Psoas muscle (tissue), 8 donors: ENCODE results near the gene CAMKMT. TPM values are rescaled to one million over a fixed set of nuclear protein-coding genes. Genes with fewer than 3 reads are reported as not detected.

ENCODE experiments used
- ATAC-seq, 4 donors: fragments of 200-7000 bp; cut with Tn5 transposase; one replicate each; pipeline ENCODE4 v1.9.1; 2020; ENCODE audit warnings: moderate library complexity in 3 of 4, mild to moderate bottlenecking in 2 of 4
- DNase-seq, 2 donors: peaks; one replicate each; pipeline ENCODE4 v3.0.0-alpha.2; 2020
- H3K27ac ChIP-seq: fragments of 200-600 bp; one replicate; pipeline ENCODE4 v1.8.0; 2022
- H3K27me3 ChIP-seq, 3 donors: fragments of 200-600 bp in 1 of 3; one replicate each; pipeline versions ENCODE4 v1.6.1 to v1.8.0; 2013 to 2022; ENCODE audit warnings: low read length in 2 of 3, mild to moderate bottlenecking in 2 of 3, moderate library complexity in 1 of 3; ENCODE audit not compliant: insufficient read depth in 3 of 3
- H3K36me3 ChIP-seq, 2 donors: fragments of 200-600 bp in 1 of 2; one replicate each; pipeline versions ENCODE4 v1.6.1 to v1.8.0; 2013 to 2022; ENCODE audit warnings: low read depth in 1 of 2, mild to moderate bottlenecking in 1 of 2, moderate library complexity in 1 of 2; ENCODE audit not compliant: insufficient read depth in 1 of 2
- H3K4me1 ChIP-seq: fragments of 200-600 bp; one replicate; pipeline ENCODE4 v1.8.0; 2022
- H3K4me3 ChIP-seq: fragments of 200-600 bp; one replicate; pipeline ENCODE4 v1.8.0; 2022; ENCODE audit warnings: mild to moderate bottlenecking
- H3K9me3 ChIP-seq: fragments of 200-600 bp; one replicate; pipeline ENCODE4 v1.8.0; 2022
- CTCF ChIP-seq: fragments of 200-600 bp; IDR thresholded peaks from one replicate; pipeline ENCODE4 v1.8.0; 2022; ENCODE audit warnings: antibody characterized with exemption
- WGBS, 3 donors: extraction: QIAGEN DNeasy Blood & Tissue Kit; methylation state at CpG; one replicate each; pipeline versions ENCODE4 v1.1.6 to v1.1.7; 2013; 5-methylcytosine and 5-hydroxymethylcytosine counted together
- intact Hi-C, 2 donors: fragments of 100-400 bp; cut with DNase I; formaldehyde crosslinking; loops; one replicate each; pipeline versions ENCODE4 v1.11.0 to v1.14.2; 2022
- polyA plus RNA-seq, 3 donors: library from polyadenylated mRNA; stranded (reverse); fragments of 200-250 nt; gene quantifications; one replicate each; pipeline ENCODE4 v1.2.3, GENCODE V29; 2013
- total RNA-seq, 4 donors: library from RNA; stranded (reverse); fragmentation: NEBNext Ultra II Directional in 2 of 4; extraction: Animal tissue kit (Norgen Biotek cat#: 25700) in 2 of 4; gene quantifications; one replicate each; pipeline versions ENCODE4 v1.2.1 to v1.2.4, GENCODE V29; 2021 to 2023
- donor health status: healthy with polysubstance abuse.
- donor health status: DM: no; HTN: no; CAD: no; lungs with moderate emphysema.
- donor health status: Bipolar disorder and iron deficiency.
- donor health status: healthy.
- donor health status: DM: yes; HTN: yes; CAD: no.
- donor health status: DM: no; HTN: no; CAD: no.
- donor health status: DM: no; HTN: no; CAD: no.
- donor health status: DM: yes; HTN: yes; CAD: no.

Gene CAMKMT
- total and polyA plus RNA-seq, 7 donors = 2.8 to 7.3 (median 4.5) TPM

DNA sequence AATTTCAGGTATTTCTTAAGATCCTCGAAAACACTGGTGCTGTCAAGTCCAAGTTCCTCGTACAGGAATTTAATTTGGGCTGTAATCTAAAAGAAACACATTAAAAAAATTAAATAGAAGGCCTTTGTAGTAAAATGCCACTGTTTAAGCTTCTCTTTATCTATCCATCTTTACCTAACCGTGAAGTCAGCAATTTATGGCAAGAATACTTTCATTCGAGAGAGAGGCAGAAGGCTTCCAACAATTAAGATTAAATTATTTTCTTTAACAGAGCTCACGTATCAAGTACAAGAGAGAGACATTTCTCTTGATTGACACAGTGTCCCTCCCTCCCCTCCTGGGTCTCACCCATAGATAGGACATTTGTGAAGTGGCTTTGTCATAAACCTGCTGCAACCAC, 40.4 kb upstream of the CAMKMT start:
- no peak overlapping the region for H3K27ac ChIP-seq
- no peaks in the 10 kb centered on the region for H3K9me3 ChIP-seq
- peaks cover 7 to 90% of the 10 kb centered on the region in 2 donors for H3K36me3 ChIP-seq
- no peak for DNase-seq
- no peaks in the 10 kb centered on the region for H3K27me3 ChIP-seq
- WGBS, 3 donors = 88 to 94% (median 91%) methylated on average over 5 of the region's 5 CpGs
- H3K4me3 ChIP-seq = no peak overlapping the region
- no peak for ATAC-seq
- intact Hi-C loops = no loop called here
- no peak for TF ChIP-seq CTCF
- peaks cover 11% of the 10 kb centered on the region for H3K4me1 ChIP-seq

DNA sequence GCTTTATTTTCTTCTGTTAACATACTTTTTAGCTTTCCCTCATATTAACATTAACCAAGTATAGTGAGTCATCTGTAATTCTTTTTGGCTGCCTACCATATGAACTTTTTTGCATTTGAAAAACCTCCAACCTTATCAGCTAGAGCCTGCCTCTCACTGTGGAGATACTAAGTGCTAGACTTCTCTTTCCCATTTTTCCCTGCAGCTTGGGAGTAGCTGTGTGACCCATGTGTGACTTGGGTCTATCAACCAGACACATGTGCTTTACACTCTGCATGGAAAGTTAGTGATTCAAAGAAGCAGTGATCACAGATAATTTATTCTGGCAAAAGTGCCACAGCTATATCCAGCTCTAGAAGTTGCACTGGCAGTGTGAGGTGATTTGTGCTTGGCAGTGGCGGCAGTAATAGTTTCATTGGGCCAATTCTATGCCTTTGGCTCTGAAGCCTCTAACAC, 36.7 kb upstream of the CAMKMT start:
- TF ChIP-seq CTCF = no peak
- WGBS, 3 donors = 31 to 61% (median 43%) methylated on average over 1 of the region's 1 CpG
- Histone ChIP-seq H3K9me3 (no peaks in the 10 kb centered on the region), H3K36me3 (peaks cover 11 to 91% of the 10 kb centered on the region in 2 donors), H3K27me3 (no peaks in the 10 kb centered on the region), H3K27ac (no peak overlapping the region), H3K4me3 (no peak overlapping the region), H3K4me1 (peaks cover 15% of the 10 kb centered on the region)
- DNase-seq (no peak), ATAC-seq (peak in 3 of 4 donors; percentile 36 to 40 (median 40))
- intact Hi-C loops = no loop called here

DNA sequence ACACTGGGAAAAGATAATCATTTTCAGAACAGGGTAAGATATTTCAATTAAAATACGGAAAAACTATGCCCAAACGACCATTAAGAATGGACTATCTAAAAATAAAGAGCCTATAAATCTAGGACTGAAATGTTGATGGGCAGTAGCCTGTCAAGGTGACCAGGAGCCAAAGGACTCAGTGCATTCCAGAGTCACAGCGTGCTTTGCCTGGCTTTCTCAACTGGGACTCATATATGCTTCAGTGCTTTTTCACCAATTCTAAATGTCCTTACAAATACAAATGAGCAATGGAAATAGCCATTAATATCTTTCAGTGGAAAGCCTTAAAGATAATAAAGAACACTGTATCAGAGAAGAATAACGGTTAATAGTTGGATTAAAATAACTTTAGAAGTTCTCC, 35.9 kb upstream of the CAMKMT start:
- intact Hi-C loops = no loop called here
- Histone ChIP-seq H3K27me3 (no peaks in the 10 kb centered on the region), H3K27ac (peak overlapping the region; percentile 3), H3K4me1 (peaks cover 15% of the 10 kb centered on the region), H3K4me3 (no peak overlapping the region), H3K9me3 (no peaks in the 10 kb centered on the region), H3K36me3 (peaks cover 6 to 91% of the 10 kb centered on the region in 2 donors)
- DNase-seq (no peak), ATAC-seq (peak in 3 of 4 donors; percentile 66 to 82 (median 78))
- WGBS, 3 donors = 44 to 52% (median 46%) methylated on average over 4 of the region's 4 CpGs
- TF ChIP-seq CTCF = no peak

DNA sequence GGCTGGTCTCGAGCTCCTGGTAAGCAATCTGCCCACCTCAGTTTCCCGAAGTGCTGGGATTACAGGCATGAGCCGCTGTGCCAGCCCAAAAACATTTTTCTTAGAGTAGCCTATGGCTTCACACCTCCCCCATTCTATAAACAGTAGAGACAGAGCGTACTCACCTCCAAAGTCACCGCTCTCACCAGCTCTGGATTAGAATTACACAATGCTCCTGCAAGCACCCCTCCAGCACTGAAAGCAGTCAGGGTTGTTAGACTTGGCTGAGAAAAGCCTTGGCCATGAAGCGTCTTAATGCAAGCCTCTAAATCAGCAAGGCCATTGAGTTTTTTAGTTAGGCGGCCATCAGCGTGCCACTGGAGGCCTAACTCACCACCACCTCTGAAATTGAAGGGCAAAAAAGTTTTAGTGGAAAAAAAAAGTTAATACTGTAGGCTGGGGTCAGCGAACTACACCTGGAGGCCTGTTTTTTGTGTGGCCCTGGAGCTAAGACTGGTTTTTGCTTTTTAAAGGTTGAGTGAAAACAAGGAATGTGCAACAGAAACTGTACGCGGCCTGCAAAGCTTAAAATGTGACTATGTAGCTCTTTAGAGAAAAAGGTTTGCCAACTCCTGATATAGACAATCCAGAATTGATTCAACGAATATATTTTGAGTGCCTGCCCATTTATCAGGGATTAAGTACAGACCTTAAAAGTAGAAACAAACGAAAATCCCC, 35.0 kb upstream of the CAMKMT start:
- H3K9me3 ChIP-seq = no peaks in the 10 kb centered on the region
- peak; percentile 42 to 88 (median 64) for ATAC-seq
- H3K27ac ChIP-seq = peak overlapping the region; percentile 3
- no peak for TF ChIP-seq CTCF
- no peak overlapping the region for H3K4me3 ChIP-seq
- DNase-seq = no peak
- peaks cover 6 to 91% of the 10 kb centered on the region in 2 donors for H3K36me3 ChIP-seq
- 71 to 78% (median 71%) methylated on average over 13 of the region's 13 CpGs for WGBS, 3 donors
- H3K27me3 ChIP-seq = no peaks in the 10 kb centered on the region
- H3K4me1 ChIP-seq = peaks cover 15% of the 10 kb centered on the region
- intact Hi-C loops = no loop called here
